A673 (cell line): ENCODE data around the gene GTF3C5.

Source experiments
- CTCF ChIP-seq: fragments of 300-800, 200-600 bp; sonication (generic); conservative IDR thresholded peaks from 2 replicates; pipeline ENCODE4 v1.5.1; 2017; ENCODE audit warnings: low read depth, mild to moderate bottlenecking, antibody characterized with exemption, low read length, moderate library complexity, mixed read lengths
- EZH2 ChIP-seq: fragments of 200-600 bp; sonication (generic); IDR thresholded peaks from 2 replicates; pipeline ENCODE4 v1.6.1; 2017; ENCODE audit warnings: borderline replicate concordance, low read depth, mild to moderate bottlenecking, mixed read lengths, antibody characterized with exemption, low read length; ENCODE audit not compliant: poor library complexity, severe bottlenecking

GRCh38 chr9:133090752-133091385 is 60.1 kb downstream of the GTF3C5 start:
- TF ChIP-seq CTCF = no peak
- TF ChIP-seq EZH2 = no peak
